Measurements from ENCODE around the gene ABCA3.

DNA sequence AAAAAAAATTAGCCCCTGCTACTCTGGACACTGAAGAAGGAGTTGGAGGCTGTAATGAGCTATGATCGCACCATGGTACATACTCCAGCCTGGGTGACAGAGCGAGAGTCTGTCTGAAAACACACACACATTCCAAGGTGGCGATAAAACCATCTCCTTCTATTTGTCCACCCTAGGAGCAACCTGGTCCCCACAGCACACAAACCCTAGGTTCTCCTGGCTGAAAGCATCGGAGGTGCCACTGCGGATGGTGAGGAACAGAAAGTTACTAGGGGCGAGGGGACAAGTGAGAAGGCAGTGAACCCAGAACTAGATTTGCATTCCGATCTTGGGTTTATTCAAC, 87.8 kb downstream of the ABCA3 start:
- TF ChIP-seq CTCF (IDR thresholded peaks at IDR 0.05; ENCODE audit: insufficient read depth, low read length) (no peak), POLR2AphosphoS5 (IDR thresholded peaks at IDR 0.05; ENCODE audit: low read depth) (no peak)
- TF ChIP-seq, protein P1, sequence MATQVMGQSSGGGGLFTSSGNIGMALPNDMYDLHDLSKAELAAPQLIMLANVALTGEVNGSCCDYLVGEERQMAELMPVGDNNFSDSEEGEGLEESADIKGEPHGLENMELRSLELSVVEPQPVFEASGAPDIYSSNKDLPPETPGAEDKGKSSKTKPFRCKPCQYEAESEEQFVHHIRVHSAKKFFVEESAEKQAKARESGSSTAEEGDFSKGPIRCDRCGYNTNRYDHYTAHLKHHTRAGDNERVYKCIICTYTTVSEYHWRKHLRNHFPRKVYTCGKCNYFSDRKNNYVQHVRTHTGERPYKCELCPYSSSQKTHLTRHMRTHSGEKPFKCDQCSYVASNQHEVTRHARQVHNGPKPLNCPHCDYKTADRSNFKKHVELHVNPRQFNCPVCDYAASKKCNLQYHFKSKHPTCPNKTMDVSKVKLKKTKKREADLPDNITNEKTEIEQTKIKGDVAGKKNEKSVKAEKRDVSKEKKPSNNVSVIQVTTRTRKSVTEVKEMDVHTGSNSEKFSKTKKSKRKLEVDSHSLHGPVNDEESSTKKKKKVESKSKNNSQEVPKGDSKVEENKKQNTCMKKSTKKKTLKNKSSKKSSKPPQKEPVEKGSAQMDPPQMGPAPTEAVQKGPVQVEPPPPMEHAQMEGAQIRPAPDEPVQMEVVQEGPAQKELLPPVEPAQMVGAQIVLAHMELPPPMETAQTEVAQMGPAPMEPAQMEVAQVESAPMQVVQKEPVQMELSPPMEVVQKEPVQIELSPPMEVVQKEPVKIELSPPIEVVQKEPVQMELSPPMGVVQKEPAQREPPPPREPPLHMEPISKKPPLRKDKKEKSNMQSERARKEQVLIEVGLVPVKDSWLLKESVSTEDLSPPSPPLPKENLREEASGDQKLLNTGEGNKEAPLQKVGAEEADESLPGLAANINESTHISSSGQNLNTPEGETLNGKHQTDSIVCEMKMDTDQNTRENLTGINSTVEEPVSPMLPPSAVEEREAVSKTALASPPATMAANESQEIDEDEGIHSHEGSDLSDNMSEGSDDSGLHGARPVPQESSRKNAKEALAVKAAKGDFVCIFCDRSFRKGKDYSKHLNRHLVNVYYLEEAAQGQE (IDR thresholded peaks at IDR 0.05; ENCODE audit: insufficient replicate concordance, low read depth), result no peak
